HL-60 (cell line): ENCODE results near the gene SPINDOC.
"Not testable (repeated sequence)": the region's sequence is repeated elsewhere in the genome, so short reads cannot be mapped to it uniquely, and the experiment has no call there.

Experiments used
- CTCF ChIP-seq: IDR thresholded peaks from one replicate; pipeline ENCODE4 v1.5.1; 2011; ENCODE audit warnings: low read length, control low read depth, inconsistent platforms; ENCODE audit not compliant: insufficient read depth
- GABPA ChIP-seq: IDR thresholded peaks from 2 replicates; pipeline ENCODE4 v1.6.1; 2012; ENCODE audit warnings: low read depth

DNA sequence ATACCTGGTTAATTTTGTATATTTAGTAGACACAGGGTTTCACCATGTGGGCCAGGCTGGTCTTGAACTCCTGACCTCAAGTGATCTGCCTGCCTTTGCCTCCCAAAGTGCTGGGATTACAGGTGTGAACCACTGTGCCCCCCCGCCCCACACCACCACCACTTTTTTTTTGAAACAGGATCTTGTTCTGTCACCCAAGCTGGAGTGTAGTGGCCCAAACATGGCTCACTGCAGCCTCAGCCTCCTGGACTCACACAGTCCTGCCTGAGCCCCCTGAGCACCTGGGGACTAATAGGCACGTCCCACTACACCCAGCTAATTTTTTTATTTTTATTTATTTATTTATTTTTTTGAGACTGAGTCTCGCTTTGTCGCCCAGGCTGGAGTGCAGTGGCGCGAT lies 50.4 kb downstream of the SPINDOC start:
- TF ChIP-seq CTCF, GABPA: not testable (repeated sequence)
